GM19043 (cell line): Measurements from ENCODE around the gene HNMT.

Experiments
- ATAC-seq: cut with Tn5 transposase; IDR thresholded peaks from one replicate; pipeline ENCODE4 v1.9.1; 2021; ENCODE audit warnings: low read depth; ENCODE audit not compliant: unreplicated experiment

The HNMT gene

GRCh38 chr2:137944714-137945113 is 19.6 kb upstream of the HNMT start:
- no peak for ATAC-seq

- no peak for ATAC-seq
Measured at GRCh38 chr2:137945229-137945628, 19.0 kb upstream of the HNMT start.

- no peak for ATAC-seq
Measured at GRCh38 chr2:137946227-137946626, 18.0 kb upstream of the HNMT start.

- peak; percentile 42 for ATAC-seq
Measured at GRCh38 chr2:137947032-137947727, 17.1 kb upstream of the HNMT start.

- peak; percentile 51 for ATAC-seq
Measured at GRCh38 chr2:137947728-137948336, 16.4 kb upstream of the HNMT start.

- ATAC-seq, result no peak
Measured at GRCh38 chr2:137948894-137949293, 15.4 kb upstream of the HNMT start.

- ATAC-seq, result no peak
Measured at GRCh38 chr2:137950238-137950637, 14.0 kb upstream of the HNMT start.

- ATAC-seq, result no peak
Measured at GRCh38 chr2:137951586-137951985, 12.7 kb upstream of the HNMT start.

GRCh38 chr2:137952586-137953129 is 11.6 kb upstream of the HNMT start:
- no peak for ATAC-seq

GRCh38 chr2:137955536-137955935 is 8.7 kb upstream of the HNMT start:
- ATAC-seq, result no peak

- no peak for ATAC-seq
Measured at GRCh38 chr2:137957033-137957432, 7.2 kb upstream of the HNMT start.

- ATAC-seq, result no peak
Measured at GRCh38 chr2:137959166-137959565, 5.1 kb upstream of the HNMT start.

- ATAC-seq, result no peak
Measured at GRCh38 chr2:137960223-137960622, 4.0 kb upstream of the HNMT start.

GRCh38 chr2:137961602-137962001 is 2.7 kb upstream of the HNMT start:
- ATAC-seq, result no peak

GRCh38 chr2:137963535-137964065 is 673 bp upstream of the HNMT start:
- ATAC-seq, result no peak

GRCh38 chr2:137964859-137965459 is 686 bp downstream of the HNMT start:
- ATAC-seq, result no peak

GRCh38 chr2:137966043-137966442 is 1.8 kb downstream of the HNMT start:
- no peak for ATAC-seq

- no peak for ATAC-seq
Measured at GRCh38 chr2:137967042-137967441, 2.8 kb downstream of the HNMT start.

- ATAC-seq, result no peak
Measured at GRCh38 chr2:137968477-137969417, 4.5 kb downstream of the HNMT start.

GRCh38 chr2:137969418-137969765 is 5.1 kb downstream of the HNMT start:
- ATAC-seq, result no peak

GRCh38 chr2:137969876-137970275 is 5.6 kb downstream of the HNMT start:
- no peak for ATAC-seq
